HG03571 (cell line): ENCODE data around the gene SEC31A.
"Not testable (repeated sequence)": the region's sequence is repeated elsewhere in the genome, so short reads cannot be mapped to it uniquely, and the experiment has no call there.

Source experiments
- ATAC-seq: cut with Tn5 transposase; IDR thresholded peaks from one replicate; pipeline ENCODE4 v1.9.1; 2021; ENCODE audit not compliant: unreplicated experiment

SEC31A gene

DNA sequence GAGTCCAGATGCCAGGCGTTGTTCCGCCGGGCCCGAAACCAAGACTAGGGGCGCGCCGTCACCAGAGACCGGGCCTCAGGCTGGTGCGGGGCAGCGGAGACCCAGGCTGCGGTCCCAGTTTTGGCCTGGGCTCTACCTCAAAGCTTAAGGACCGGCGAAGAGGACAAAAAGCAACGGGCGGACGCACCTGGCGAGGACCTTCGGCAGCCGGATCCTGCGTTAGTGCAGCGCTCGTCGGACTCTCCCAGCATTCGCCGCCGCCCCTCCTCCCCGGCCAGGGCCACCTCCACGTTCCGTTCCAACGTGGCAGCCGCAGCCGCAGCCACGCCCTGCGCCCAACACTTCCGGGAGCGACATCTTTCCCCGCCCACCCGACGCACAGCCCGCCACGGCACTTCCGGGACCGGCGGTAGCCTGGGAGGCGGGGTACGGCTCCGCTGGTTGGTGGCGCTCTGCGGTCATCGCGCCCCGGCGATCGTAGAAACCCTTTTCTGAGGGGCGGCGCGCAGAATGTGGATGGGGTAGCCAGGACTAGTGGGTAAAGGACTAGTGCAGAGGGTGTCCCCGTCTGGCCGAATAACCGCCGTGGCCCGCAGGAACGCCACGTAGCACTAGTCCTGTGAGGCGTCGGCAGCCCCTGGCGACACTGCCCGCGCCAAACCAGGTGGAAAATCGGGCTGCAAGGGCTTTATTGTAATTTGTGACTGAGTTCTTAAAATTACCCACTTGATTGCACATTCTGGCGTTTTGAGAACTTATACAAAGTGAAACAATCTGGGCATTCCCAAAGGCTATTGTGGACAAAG is at the start of gene SEC31A:
SEC31A (minus strand) TSS at position 253 of the 806 bp plus-strand sequence. CDS start 9,217 bp downstream, outside the sequence.
- peak; percentile 92 for ATAC-seq

- ATAC-seq, result no peak
These were observed 48.5 kb upstream of the SEC31A start for GRCh38 chr4:82939414-82939813.

GRCh38 chr4:82934441-82934840 is 43.5 kb upstream of the SEC31A start:
- ATAC-seq, result no peak

DNA sequence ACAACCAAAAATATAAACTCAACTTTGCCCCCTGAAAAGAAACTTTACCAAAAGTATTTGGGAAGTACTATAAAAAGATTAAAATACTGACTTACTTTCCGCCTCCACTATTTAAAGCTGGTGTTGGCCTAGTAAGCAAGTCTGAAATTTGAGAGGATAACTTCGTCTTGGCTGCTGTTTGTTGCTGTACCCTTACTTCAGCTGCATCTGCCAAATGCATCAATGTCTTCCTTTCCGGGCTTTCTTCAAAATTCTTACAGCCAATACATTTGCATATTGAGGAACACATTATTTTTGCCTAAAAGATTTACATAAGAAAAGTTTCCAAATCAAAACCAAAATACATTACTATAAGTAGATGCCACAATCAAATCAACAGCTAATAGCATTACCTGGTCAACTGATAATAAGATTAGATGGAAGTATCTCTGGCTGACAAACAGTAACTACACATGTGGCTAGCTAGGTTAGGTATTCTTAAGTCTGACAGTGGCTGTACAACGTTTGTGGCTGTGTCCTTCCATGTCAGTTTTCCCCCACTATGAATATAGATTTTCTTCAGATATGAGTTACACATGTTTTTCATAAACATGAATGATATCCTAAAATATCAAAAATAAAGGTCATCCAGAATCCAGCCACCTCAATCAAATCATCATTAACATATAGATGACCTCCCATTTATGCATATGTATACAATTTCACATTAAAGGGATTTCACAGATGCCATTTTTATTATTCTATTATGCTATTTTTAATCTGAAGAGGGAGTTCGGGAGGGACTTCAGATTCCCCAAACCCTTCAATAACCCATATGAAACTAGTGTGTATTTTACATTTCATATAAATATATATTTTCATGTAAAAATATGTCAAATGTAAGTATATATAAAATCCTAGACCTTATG is 40.1 kb upstream of the SEC31A start:
- ATAC-seq, result no peak

- ATAC-seq, result no peak
These were observed 30.8 kb upstream of the SEC31A start for GRCh38 chr4:82921795-82922194.

GRCh38 chr4:82919386-82919785 is 28.4 kb upstream of the SEC31A start:
- no peak for ATAC-seq

GRCh38 chr4:82918091-82918490 is 27.1 kb upstream of the SEC31A start:
- ATAC-seq, result no peak

- not testable (repeated sequence) for ATAC-seq
These were observed 23.0 kb upstream of the SEC31A start for GRCh38 chr4:82913968-82914367.

- no peak for ATAC-seq
These were observed 22.4 kb upstream of the SEC31A start for GRCh38 chr4:82913305-82913704.

DNA sequence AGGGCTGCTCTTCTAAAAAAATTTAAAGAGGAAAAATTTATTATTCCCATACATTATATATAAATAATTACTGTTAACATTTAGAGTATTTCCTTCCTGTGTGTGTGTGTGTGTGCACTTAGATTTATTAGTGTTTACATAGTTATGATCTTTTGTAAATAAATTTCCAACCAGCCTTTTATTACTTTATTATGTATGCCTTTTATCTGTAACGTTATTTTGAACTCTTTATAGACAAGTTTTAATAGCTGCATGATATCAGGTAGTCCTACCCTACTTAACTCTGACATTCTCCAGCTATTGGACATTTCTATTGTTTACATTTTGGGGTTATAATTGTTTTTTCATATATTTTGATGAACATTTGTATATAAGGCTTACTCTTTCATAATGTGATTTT is 18.4 kb upstream of the SEC31A start:
- no peak for ATAC-seq

DNA sequence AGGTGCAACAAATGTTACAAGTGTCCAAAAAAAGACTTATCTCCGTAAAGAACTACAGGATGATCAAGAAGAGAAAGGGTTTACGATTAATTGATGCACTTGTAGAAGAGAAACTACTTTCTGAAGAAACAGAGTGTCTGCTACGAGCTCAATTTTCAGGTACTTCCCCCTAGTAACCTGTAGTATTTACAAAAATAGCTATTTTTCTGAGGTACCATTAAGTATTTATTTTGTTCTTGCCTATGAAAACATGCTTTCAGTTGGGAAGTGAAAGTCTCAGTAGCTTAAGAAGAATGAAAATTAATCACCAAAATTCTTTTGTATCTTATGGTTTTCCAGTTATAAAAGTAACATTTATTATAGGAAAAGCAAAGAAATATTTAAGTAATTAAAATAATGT is 15.5 kb upstream of the SEC31A start:
- no peak for ATAC-seq

- peak; percentile 56 for ATAC-seq
These were observed 14.3 kb upstream of the SEC31A start for GRCh38 chr4:82905205-82905604.

GRCh38 chr4:82903737-82904136 is 12.8 kb upstream of the SEC31A start:
- no peak for ATAC-seq

GRCh38 chr4:82901183-82901718 is 10.3 kb upstream of the SEC31A start:
- no peak for ATAC-seq

DNA sequence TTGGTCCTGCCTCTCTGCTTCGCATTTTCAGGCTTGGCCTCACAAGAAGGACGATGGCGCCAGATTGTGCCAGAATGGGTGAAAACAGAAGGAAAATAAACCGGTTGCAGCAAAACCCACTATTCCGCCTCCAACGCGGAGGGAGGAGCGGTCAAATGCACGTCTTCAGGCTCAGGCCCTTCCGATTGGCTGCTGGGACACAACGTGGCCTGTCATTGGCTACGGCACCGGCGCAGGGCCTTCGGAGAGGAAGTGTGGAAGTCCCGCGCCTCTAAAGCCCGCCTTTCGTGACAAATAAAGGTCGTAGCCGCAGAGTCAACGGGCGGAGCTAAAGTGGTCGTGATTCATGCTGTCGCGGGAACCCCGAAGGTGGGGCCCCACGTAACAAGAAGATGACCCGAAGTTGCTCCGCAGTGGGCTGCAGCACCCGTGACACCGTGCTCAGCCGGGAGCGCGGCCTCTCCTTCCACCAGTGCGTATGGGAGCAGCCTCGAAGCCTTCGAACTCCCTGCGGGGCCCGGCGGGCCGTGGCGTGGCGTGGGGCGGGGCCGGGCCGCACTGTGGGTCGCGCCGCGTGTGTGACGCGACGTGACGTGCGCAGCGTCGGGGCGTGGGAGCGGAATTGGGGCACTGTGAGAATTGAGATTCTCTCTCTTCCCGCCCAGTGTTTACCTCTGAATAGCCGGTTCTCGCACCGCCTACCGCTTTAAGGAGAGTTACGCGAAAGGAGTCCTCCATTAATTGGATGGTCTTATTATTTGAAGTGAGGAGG is 9.6 kb upstream of the SEC31A start, which contains the start of gene THAP9:
THAP9 (plus strand) TSS at position 325 of the 772 bp plus-strand sequence; CDS start at position 393, 68 bp downstream.
- peak; percentile 89 for ATAC-seq

DNA sequence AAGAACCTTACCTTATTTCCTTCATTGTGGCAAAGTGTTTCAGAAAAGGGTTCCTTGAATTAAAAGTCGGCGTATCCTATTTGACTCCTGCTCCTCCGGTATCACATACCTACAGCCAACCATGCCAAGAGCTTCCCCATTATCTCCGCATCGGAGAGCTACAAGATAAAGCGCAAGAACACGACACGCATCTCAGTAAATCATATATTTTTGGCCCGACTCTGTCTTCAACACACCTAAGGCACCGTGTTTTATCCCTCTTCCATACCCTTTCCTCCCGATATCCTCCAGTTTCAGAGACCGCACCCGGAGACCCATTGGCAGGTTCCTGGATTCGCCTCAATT is 9.1 kb upstream of the SEC31A start:
- ATAC-seq, result peak; percentile 3

DNA sequence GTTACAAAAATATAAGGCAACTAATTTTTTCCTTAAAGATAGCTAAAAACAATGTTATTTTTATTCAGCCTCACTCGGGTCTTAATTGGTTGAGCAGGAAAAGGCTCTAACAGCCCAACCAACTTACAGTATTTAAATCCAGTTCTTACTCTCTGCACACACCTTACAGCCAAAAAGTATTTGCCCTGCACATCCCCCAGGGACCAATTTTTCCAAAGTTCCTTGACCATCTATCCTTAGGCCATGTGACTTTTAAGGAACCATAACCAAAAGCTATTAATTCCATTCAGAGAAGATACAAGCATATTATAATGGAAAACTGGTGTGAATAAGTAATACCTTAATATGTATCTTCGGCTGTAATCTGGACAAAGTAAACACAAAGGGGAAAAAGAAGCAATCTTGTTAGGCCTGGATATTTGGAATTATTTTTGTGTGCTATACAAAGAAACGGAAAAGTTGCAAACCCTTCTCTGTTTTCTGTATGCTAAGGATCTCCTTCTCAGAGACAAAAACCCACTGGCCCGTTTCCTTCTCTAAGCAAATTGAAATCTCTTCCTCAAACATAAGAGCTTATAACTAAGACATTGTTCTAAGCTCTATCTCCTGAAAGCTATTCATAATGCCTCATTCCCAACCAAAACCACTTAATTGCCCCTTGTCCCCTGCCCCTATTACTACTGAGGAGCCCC is 8.6 kb upstream of the SEC31A start:
- no peak for ATAC-seq

DNA sequence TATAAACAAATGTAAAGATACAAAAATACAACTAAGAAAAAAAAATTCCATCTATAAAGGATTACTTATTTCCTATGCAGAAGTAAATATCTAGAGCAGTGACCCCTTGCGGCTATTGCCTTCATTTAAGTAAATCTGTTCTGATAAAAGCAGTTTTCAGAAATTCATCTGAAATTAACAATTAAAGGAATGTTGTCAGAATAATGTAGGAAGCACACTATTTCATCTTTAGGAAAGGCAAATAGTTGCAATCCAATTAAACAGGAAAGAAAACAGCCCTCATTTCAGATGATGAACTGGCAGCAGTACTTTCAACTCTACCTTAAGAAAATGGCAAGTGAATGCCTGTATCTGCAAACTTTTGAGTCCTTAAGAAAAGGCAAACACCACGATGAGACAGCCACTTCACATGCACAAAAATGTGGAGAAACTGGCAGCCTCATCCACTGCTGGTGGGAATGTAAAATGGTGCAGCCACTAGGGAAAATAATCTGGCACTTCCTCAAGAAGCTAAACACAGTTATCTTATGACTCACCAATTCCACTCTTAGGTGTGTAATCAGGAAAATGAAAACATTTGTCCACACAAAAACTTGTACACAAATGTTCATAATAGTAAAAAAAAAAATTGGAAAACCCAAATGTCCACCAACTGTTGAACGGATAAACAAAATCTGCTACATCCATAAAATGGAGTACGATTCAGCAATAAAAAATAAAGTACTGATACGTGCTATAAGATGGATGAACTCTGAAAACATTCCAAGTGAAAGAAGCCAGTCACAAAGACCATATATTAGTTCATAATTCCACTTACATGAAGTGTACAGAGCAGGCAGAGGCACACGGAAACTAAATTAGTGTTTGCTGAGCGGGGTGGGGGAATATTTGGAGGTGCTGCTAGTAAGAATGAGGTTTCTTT is 7.6 kb upstream of the SEC31A start:
- no peak for ATAC-seq

GRCh38 chr4:82896755-82897154 is 5.8 kb upstream of the SEC31A start:
- ATAC-seq, result no peak
